H1 (cell line): ENCODE data around the gene ATP6V0D1. TPM values are rescaled to one million over a fixed set of nuclear protein-coding genes. Genes with fewer than 3 reads are reported as not detected.

Source experiments
- KDM4A ChIP-seq: IDR thresholded peaks from one replicate; pipeline ENCODE4 v1.7.1; 2012; ENCODE audit warnings: low read depth, mild to moderate bottlenecking, moderate library complexity, low read length, inconsistent platforms; ENCODE audit not compliant: severe bottlenecking
- PHF8 ChIP-seq: fragments of 200-600 bp; sonication (generic); conservative IDR thresholded peaks from 2 replicates; pipeline ENCODE4 v1.7.1; 2012; ENCODE audit warnings: low read depth, mild to moderate bottlenecking, inconsistent platforms, low read length, moderate library complexity
- SRF ChIP-seq: IDR thresholded peaks from 2 replicates; pipeline ENCODE4 v1.6.1; 2011; ENCODE audit warnings: mild to moderate bottlenecking, low read depth, low read length, moderate library complexity
- TAF1 ChIP-seq: IDR thresholded peaks from 2 replicates; pipeline ENCODE4 v1.6.1; 2011; ENCODE audit warnings: mild to moderate bottlenecking, low read depth, low read length
- polyA plus RNA-seq, 7 experiments: library from polyadenylated mRNA; depleted of rRNA in 3 of 7; stranded (reverse) in 5 of 7; unstranded in 2 of 7; fragments of >200 nt in 5 of 7; fragments of 200-250 nt in 2 of 7; gene quantifications; 1 replicate in 5 of 7; 2 replicates in 1 of 7; 4 replicates in 1 of 7; pipeline versions ENCODE4 v1.2.1 to v1.2.3, GENCODE V29; 2011 to 2013; ENCODE audit warnings: missing spikeins in 2 of 7, mixed read lengths in 2 of 7
- total RNA-seq: library from RNA; stranded (reverse); fragmentation: NEBNext Ultra II Directional; extraction: Animal tissue kit (Norgen Biotek cat#: 25700); gene quantifications from 2 replicates; pipeline ENCODE4 v1.2.1, GENCODE V29; 2021
- TF ChIP-seq, protein P1 (sequence below): fragments of 300-600 bp; sonication (generic); IDR thresholded peaks from 2 replicates; pipeline ENCODE4 v1.7.1; 2012; ENCODE audit warnings: low read length, moderate library complexity, mild to moderate bottlenecking, inconsistent platforms; ENCODE audit not compliant: insufficient replicate concordance
- TF ChIP-seq, protein P2 (sequence below): IDR thresholded peaks from 2 replicates; pipeline ENCODE4 v1.6.1; 2011; ENCODE audit warnings: low read depth, mild to moderate bottlenecking, low read length; ENCODE audit not compliant: insufficient read depth

ATP6V0D1 gene
- total and polyA plus RNA-seq, 2 of the 8 experiments (the other 6 are each of a cell fraction or from before 2014, with no cell fraction given), result 47.3 to 134 TPM

DNA sequence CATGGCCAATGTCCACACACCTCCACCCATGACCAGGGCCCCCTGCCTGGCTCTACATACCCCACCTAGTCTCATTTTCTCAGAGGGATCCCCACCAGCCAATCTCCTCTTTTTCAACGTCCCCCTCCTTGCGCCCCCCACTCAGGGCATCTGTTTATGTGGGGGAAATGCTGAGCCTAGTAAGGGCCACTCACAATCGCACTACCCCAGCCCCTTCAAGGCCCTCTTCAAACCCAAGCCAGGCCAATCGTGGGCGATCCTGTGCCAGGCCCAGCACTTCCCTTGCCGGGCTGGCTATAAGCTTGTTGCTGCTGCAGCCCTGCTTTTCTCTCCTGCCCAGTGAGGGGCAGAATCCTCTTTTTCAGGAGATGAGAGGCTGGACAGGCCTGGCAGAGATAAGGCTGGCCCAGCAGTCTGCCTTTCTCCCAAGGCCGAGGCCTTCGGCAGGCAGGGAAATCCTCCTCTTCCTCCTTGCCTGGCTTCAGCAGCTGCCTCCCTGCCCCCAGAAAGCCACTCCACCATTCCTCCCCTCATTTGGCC lies 33.9 kb downstream of the ATP6V0D1 start (continued):
- TF ChIP-seq, protein P1, sequence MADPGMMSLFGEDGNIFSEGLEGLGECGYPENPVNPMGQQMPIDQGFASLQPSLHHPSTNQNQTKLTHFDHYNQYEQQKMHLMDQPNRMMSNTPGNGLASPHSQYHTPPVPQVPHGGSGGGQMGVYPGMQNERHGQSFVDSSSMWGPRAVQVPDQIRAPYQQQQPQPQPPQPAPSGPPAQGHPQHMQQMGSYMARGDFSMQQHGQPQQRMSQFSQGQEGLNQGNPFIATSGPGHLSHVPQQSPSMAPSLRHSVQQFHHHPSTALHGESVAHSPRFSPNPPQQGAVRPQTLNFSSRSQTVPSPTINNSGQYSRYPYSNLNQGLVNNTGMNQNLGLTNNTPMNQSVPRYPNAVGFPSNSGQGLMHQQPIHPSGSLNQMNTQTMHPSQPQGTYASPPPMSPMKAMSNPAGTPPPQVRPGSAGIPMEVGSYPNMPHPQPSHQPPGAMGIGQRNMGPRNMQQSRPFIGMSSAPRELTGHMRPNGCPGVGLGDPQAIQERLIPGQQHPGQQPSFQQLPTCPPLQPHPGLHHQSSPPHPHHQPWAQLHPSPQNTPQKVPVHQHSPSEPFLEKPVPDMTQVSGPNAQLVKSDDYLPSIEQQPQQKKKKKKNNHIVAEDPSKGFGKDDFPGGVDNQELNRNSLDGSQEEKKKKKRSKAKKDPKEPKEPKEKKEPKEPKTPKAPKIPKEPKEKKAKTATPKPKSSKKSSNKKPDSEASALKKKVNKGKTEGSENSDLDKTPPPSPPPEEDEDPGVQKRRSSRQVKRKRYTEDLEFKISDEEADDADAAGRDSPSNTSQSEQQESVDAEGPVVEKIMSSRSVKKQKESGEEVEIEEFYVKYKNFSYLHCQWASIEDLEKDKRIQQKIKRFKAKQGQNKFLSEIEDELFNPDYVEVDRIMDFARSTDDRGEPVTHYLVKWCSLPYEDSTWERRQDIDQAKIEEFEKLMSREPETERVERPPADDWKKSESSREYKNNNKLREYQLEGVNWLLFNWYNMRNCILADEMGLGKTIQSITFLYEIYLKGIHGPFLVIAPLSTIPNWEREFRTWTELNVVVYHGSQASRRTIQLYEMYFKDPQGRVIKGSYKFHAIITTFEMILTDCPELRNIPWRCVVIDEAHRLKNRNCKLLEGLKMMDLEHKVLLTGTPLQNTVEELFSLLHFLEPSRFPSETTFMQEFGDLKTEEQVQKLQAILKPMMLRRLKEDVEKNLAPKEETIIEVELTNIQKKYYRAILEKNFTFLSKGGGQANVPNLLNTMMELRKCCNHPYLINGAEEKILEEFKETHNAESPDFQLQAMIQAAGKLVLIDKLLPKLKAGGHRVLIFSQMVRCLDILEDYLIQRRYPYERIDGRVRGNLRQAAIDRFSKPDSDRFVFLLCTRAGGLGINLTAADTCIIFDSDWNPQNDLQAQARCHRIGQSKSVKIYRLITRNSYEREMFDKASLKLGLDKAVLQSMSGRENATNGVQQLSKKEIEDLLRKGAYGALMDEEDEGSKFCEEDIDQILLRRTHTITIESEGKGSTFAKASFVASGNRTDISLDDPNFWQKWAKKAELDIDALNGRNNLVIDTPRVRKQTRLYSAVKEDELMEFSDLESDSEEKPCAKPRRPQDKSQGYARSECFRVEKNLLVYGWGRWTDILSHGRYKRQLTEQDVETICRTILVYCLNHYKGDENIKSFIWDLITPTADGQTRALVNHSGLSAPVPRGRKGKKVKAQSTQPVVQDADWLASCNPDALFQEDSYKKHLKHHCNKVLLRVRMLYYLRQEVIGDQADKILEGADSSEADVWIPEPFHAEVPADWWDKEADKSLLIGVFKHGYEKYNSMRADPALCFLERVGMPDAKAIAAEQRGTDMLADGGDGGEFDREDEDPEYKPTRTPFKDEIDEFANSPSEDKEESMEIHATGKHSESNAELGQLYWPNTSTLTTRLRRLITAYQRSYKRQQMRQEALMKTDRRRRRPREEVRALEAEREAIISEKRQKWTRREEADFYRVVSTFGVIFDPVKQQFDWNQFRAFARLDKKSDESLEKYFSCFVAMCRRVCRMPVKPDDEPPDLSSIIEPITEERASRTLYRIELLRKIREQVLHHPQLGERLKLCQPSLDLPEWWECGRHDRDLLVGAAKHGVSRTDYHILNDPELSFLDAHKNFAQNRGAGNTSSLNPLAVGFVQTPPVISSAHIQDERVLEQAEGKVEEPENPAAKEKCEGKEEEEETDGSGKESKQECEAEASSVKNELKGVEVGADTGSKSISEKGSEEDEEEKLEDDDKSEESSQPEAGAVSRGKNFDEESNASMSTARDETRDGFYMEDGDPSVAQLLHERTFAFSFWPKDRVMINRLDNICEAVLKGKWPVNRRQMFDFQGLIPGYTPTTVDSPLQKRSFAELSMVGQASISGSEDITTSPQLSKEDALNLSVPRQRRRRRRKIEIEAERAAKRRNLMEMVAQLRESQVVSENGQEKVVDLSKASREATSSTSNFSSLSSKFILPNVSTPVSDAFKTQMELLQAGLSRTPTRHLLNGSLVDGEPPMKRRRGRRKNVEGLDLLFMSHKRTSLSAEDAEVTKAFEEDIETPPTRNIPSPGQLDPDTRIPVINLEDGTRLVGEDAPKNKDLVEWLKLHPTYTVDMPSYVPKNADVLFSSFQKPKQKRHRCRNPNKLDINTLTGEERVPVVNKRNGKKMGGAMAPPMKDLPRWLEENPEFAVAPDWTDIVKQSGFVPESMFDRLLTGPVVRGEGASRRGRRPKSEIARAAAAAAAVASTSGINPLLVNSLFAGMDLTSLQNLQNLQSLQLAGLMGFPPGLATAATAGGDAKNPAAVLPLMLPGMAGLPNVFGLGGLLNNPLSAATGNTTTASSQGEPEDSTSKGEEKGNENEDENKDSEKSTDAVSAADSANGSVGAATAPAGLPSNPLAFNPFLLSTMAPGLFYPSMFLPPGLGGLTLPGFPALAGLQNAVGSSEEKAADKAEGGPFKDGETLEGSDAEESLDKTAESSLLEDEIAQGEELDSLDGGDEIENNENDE, result no peak
- no peak for TF ChIP-seq TAF1
- no peak for TF ChIP-seq KDM4A
- TF ChIP-seq SRF, result no peak
- TF ChIP-seq, protein P2, sequence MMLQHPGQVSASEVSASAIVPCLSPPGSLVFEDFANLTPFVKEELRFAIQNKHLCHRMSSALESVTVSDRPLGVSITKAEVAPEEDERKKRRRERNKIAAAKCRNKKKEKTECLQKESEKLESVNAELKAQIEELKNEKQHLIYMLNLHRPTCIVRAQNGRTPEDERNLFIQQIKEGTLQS, result no peak
- TF ChIP-seq PHF8, result no peak
- TF ChIP-seq, all 59 proteins: peak for 0
